Measurements from ENCODE around the gene BCO2. TPM values are rescaled to one million over a fixed set of nuclear protein-coding genes. Genes with fewer than 3 reads are reported as not detected.

Gene BCO2, protein sequence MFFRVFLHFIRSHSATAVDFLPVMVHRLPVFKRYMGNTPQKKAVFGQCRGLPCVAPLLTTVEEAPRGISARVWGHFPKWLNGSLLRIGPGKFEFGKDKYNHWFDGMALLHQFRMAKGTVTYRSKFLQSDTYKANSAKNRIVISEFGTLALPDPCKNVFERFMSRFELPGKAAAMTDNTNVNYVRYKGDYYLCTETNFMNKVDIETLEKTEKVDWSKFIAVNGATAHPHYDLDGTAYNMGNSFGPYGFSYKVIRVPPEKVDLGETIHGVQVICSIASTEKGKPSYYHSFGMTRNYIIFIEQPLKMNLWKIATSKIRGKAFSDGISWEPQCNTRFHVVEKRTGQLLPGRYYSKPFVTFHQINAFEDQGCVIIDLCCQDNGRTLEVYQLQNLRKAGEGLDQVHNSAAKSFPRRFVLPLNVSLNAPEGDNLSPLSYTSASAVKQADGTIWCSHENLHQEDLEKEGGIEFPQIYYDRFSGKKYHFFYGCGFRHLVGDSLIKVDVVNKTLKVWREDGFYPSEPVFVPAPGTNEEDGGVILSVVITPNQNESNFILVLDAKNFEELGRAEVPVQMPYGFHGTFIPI
- 100 to 1,000 TPM in 1 of 2 donors, under 1 TPM in 1; 0.70 to 190 TPM for total RNA-seq
- 100 to 1,000 TPM in 1 of 2 donors, 10 to 100 TPM in 1; 24.4 to 133 TPM for polyA plus RNA-seq

- Histone ChIP-seq H3K27ac (ENCODE audit: low read depth in 1 of 2, low read length in 2 of 2) (peak within 1 kb of the TSS; percentile 73 to 84), H3K4me3 (ENCODE audit: low read depth in 1 of 3, low read length in 3 of 3) (peak within 1 kb of the TSS; percentile 62 to 80 (median 74)), H3K36me3 (ENCODE audit: control insufficient read depth in 4 of 4, insufficient read depth in 3 of 4, low read depth in 1 of 4, low read length in 3 of 4) (peaks cover 0 to 8% (median 3%) of the 10 kb centered on the region in 4 donors), H3K9me3 (ENCODE audit: control insufficient read depth in 4 of 4, low read length in 3 of 4) (no peaks in the 10 kb centered on the region), H3K9ac (ENCODE audit: low read depth in 1 of 2, low read length in 2 of 2) (peak within 1 kb of the TSS; percentile 79 to 89), H3K4me1 (ENCODE audit: control insufficient read depth in 4 of 4, insufficient read depth in 4 of 4, low read length in 3 of 4) (peaks cover 0 to 8% (median 5%) of the 10 kb centered on the region in 4 donors), H3K27me3 (ENCODE audit: control insufficient read depth in 4 of 4, insufficient read depth in 4 of 4, low read length in 3 of 4) (no peaks in the 10 kb centered on the region)
- WGBS, result 8% methylated on average over 11 of the region's 11 CpGs
- peak; percentile 9 for TF ChIP-seq FOXA1 (IDR thresholded peaks at IDR 0.05)
- no peak for TF ChIP-seq EGR1 (IDR thresholded peaks at IDR 0.05; ENCODE audit: low read depth in 2 of 2)
- peak; percentile 94 for TF ChIP-seq TAF1 (conservative IDR thresholded peaks at IDR 0.05)
- peak; percentile 26 for TF ChIP-seq ATF3 (IDR thresholded peaks at IDR 0.05)
- TF ChIP-seq HNF4G (IDR thresholded peaks at IDR 0.05), result peak; percentile 24
- TF ChIP-seq RXRA (IDR thresholded peaks at IDR 0.05), result peak; percentile 88
- TF ChIP-seq, protein P1, sequence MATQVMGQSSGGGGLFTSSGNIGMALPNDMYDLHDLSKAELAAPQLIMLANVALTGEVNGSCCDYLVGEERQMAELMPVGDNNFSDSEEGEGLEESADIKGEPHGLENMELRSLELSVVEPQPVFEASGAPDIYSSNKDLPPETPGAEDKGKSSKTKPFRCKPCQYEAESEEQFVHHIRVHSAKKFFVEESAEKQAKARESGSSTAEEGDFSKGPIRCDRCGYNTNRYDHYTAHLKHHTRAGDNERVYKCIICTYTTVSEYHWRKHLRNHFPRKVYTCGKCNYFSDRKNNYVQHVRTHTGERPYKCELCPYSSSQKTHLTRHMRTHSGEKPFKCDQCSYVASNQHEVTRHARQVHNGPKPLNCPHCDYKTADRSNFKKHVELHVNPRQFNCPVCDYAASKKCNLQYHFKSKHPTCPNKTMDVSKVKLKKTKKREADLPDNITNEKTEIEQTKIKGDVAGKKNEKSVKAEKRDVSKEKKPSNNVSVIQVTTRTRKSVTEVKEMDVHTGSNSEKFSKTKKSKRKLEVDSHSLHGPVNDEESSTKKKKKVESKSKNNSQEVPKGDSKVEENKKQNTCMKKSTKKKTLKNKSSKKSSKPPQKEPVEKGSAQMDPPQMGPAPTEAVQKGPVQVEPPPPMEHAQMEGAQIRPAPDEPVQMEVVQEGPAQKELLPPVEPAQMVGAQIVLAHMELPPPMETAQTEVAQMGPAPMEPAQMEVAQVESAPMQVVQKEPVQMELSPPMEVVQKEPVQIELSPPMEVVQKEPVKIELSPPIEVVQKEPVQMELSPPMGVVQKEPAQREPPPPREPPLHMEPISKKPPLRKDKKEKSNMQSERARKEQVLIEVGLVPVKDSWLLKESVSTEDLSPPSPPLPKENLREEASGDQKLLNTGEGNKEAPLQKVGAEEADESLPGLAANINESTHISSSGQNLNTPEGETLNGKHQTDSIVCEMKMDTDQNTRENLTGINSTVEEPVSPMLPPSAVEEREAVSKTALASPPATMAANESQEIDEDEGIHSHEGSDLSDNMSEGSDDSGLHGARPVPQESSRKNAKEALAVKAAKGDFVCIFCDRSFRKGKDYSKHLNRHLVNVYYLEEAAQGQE (IDR thresholded peaks at IDR 0.05), result peak; percentile 89
- TF ChIP-seq SP1 (IDR thresholded peaks at IDR 0.05), result peak; percentile 76
- TF ChIP-seq NR2F2 (IDR thresholded peaks at IDR 0.05), result peak; percentile 13
- peak; percentile 83 for TF ChIP-seq CTCF (IDR thresholded peaks at IDR 0.05; ENCODE audit: low read depth, low read length, missing input control)
- TF ChIP-seq, protein P2, sequence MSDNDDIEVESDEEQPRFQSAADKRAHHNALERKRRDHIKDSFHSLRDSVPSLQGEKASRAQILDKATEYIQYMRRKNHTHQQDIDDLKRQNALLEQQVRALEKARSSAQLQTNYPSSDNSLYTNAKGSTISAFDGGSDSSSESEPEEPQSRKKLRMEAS (IDR thresholded peaks at IDR 0.05), result no peak
- peak; percentile 81 to 85 for TF ChIP-seq RAD21 (IDR thresholded peaks at IDR 0.05)
- TF ChIP-seq GABPA (IDR thresholded peaks at IDR 0.05 in 1 of 2, conservative IDR thresholded peaks at IDR 0.05 in 1 of 2), result no peak
- TF ChIP-seq, protein P3, sequence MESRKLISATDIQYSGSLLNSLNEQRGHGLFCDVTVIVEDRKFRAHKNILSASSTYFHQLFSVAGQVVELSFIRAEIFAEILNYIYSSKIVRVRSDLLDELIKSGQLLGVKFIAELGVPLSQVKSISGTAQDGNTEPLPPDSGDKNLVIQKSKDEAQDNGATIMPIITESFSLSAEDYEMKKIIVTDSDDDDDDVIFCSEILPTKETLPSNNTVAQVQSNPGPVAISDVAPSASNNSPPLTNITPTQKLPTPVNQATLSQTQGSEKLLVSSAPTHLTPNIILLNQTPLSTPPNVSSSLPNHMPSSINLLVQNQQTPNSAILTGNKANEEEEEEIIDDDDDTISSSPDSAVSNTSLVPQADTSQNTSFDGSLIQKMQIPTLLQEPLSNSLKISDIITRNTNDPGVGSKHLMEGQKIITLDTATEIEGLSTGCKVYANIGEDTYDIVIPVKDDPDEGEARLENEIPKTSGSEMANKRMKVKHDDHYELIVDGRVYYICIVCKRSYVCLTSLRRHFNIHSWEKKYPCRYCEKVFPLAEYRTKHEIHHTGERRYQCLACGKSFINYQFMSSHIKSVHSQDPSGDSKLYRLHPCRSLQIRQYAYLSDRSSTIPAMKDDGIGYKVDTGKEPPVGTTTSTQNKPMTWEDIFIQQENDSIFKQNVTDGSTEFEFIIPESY (IDR thresholded peaks at IDR 0.05), result peak; percentile 31
- TF ChIP-seq FOXA2 (IDR thresholded peaks at IDR 0.05), result peak; percentile 4
- peak; percentile 55 for TF ChIP-seq YY1 (IDR thresholded peaks at IDR 0.05)
- peak; percentile 61 to 77 for TF ChIP-seq HNF4A (conservative IDR thresholded peaks at IDR 0.05)
- peak in 1 of 2 donors; percentile 37 for TF ChIP-seq JUND (IDR thresholded peaks at IDR 0.05)
- DNase-seq (ENCODE audit: low spot score), result peak; percentile 78
Measured at GRCh38 chr11:112174789-112175598, at the start of gene BCO2. Gene BCO2, plus strand, starts transcription at chr11:112175512. Its CDS starts 90 bp downstream, at chr11:112175602.
